ENCODE results near the gene S100A14. TPM values are rescaled to one million over a fixed set of nuclear protein-coding genes. Genes with fewer than 3 reads are reported as not detected.

S100A14 gene
- 510 and 624 TPM in 2 replicates for total RNA-seq (2022)
- Bru-seq, nascent RNA: percentile 97 among the genes with signal in this experiment
- BruChase-seq, experiment 1, labeled RNA remaining after a 2-hour chase: percentile 99 among the genes with signal in this experiment
- BruChase-seq, experiment 2, labeled RNA remaining after a 6-hour chase: percentile 99 among the genes with signal in this experiment
- long read RNA-seq, transcript S100A14-203 (4 exons, 1,080 nt): minor isoform, 13 of 935 reads
- long read RNA-seq, transcript S100A14-206 (3 exons, 1,025 nt): minor isoform, 15 of 935 reads
- long read RNA-seq, transcript S100A14-201 (4 exons, 1,058 nt): major isoform, 841 of 935 reads
- long read RNA-seq, partial matches to known transcripts: 7 of 935 reads
- long read RNA-seq, other reads (novel, unspliced or antisense): 56 of 935 reads

GRCh38 chr1:153616144-153616916, at the start of gene S100A14:
Gene S100A14, minus strand, starts transcription at chr1:153616325. Its CDS starts 467 bp downstream, at chr1:153615858.
- peaks cover 40% of the 10 kb centered on the region for H3K4me1 Mint-ChIP-seq (ENCODE audit: low read depth, unreplicated experiment)
- peak; percentile 93 to 94 for DNase-seq
- Histone ChIP-seq H3K9me3 (no peaks in the 10 kb centered on the region), H3K27me3 (replicated peaks; ENCODE audit: control insufficient read depth, insufficient read depth, low read length) (no peaks in the 10 kb centered on the region), H3K4me3 (ENCODE audit: low read depth, low read length) (peak within 1 kb of the TSS; percentile 42), H3K4me1 (peaks cover 34% of the 10 kb centered on the region), H3K36me3 (ENCODE audit: control insufficient read depth, insufficient read depth, low read length) (no peaks in the 10 kb centered on the region)
- no peaks in the 10 kb centered on the region for H3K9me3 Mint-ChIP-seq (ENCODE audit: unreplicated experiment)
- ChIA-PET POLR2A (interaction anchor here (0.6 to 3.8 kb wide), 19 partner anchors 8 to 711 kb away, joined by 3 to 43 read pairs (median 5); partner anchors contain the start of genes CHTOP and S100A13), CTCF (interaction anchor here (0.6 to 3.8 kb wide), 12 partner anchors 9 to 106 kb away, joined by 3 to 56 read pairs (median 5); partner anchors contain the start of genes CHTOP, S100A1, S100A13 and S100A4)
- peak within 1 kb of the TSS; percentile 74 for H3K4me3 Mint-ChIP-seq (ENCODE audit: unreplicated experiment)
- H3K27me3 Mint-ChIP-seq (ENCODE audit: insufficient read depth, unreplicated experiment): no peaks in the 10 kb centered on the region
- no TSS peak for BruUV-seq (replicated peaks)
- no peak for TF ChIP-seq CTCF (IDR thresholded peaks at IDR 0.05; ENCODE audit: insufficient read depth in 1 of 2, low read depth in 1 of 2, low read length in 1 of 2, severe bottlenecking in 1 of 2, unreplicated experiment in 1 of 2)
- intact Hi-C loops (cut with micrococcal nuclease; ENCODE audit: unreplicated experiment): no loop called here
- peak within 1 kb of the TSS; percentile 96 for H3K27ac Mint-ChIP-seq (ENCODE audit: unreplicated experiment)
- peaks cover 85% of the 10 kb centered on the region for H3K36me3 Mint-ChIP-seq (ENCODE audit: insufficient read depth, unreplicated experiment)

- peaks cover 7% of the 10 kb centered on the region for H3K4me1 Mint-ChIP-seq (ENCODE audit: low read depth, unreplicated experiment)
- H3K27ac Mint-ChIP-seq (ENCODE audit: unreplicated experiment): no peak overlapping the region
- BruUV-seq (replicated peaks): no TSS peak
- DNase-seq: no peak
- CTCF ChIA-PET: interaction anchor here (1.1 kb wide), 1 partner anchor 36 kb away, joined by 3 read pairs; the partner anchor contains the start of gene S100A13
- H3K36me3 Mint-ChIP-seq (ENCODE audit: insufficient read depth, unreplicated experiment): peaks cover 14% of the 10 kb centered on the region
- H3K9me3 ChIP-seq: no peaks in the 10 kb centered on the region
- H3K27me3 ChIP-seq (replicated peaks; ENCODE audit: control insufficient read depth, insufficient read depth, low read length): no peaks in the 10 kb centered on the region
- no peaks in the 10 kb centered on the region for H3K4me1 ChIP-seq
- H3K4me3 ChIP-seq (ENCODE audit: low read depth, low read length): no peak overlapping the region
- intact Hi-C loops (cut with micrococcal nuclease; ENCODE audit: unreplicated experiment): no loop called here
- POLR2A ChIA-PET: interaction anchor here (0.6 kb wide), 1 partner anchor 37 kb away, joined by 3 read pairs; no protein-coding TSS in a partner anchor
- H3K36me3 ChIP-seq (ENCODE audit: control insufficient read depth, insufficient read depth, low read length): peaks cover 13% of the 10 kb centered on the region
- H3K4me3 Mint-ChIP-seq (ENCODE audit: unreplicated experiment): no peak overlapping the region
- H3K27me3 Mint-ChIP-seq (ENCODE audit: insufficient read depth, unreplicated experiment): no peaks in the 10 kb centered on the region
- no peak for TF ChIP-seq CTCF (IDR thresholded peaks at IDR 0.05; ENCODE audit: insufficient read depth in 1 of 2, low read depth in 1 of 2, low read length in 1 of 2, severe bottlenecking in 1 of 2, unreplicated experiment in 1 of 2)
- H3K9me3 Mint-ChIP-seq (ENCODE audit: unreplicated experiment): no peaks in the 10 kb centered on the region
Observed at GRCh38 chr1:153663211-153663610, 47.1 kb upstream of the S100A14 start.

GRCh38 chr1:153662269-153662668, 46.1 kb upstream of the S100A14 start:
- Histone ChIP-seq H3K4me1 (no peaks in the 10 kb centered on the region), H3K4me3 (ENCODE audit: low read depth, low read length) (no peak overlapping the region), H3K36me3 (ENCODE audit: control insufficient read depth, insufficient read depth, low read length) (peaks cover 13% of the 10 kb centered on the region), H3K9me3 (no peaks in the 10 kb centered on the region), H3K27me3 (replicated peaks; ENCODE audit: control insufficient read depth, insufficient read depth, low read length) (no peaks in the 10 kb centered on the region)
- no peaks in the 10 kb centered on the region for H3K27me3 Mint-ChIP-seq (ENCODE audit: insufficient read depth, unreplicated experiment)
- ChIA-PET POLR2A (no interaction called here), CTCF (interaction anchor here (1.1 kb wide), 1 partner anchor 35 kb away, joined by 3 read pairs; the partner anchor contains the start of gene S100A13)
- no peak for DNase-seq
- intact Hi-C loops (cut with micrococcal nuclease; ENCODE audit: unreplicated experiment): no loop called here
- TSS peak; percentile 63 for BruUV-seq (replicated peaks)
- peaks cover 7% of the 10 kb centered on the region for H3K4me1 Mint-ChIP-seq (ENCODE audit: low read depth, unreplicated experiment)
- no peak for TF ChIP-seq CTCF (IDR thresholded peaks at IDR 0.05; ENCODE audit: insufficient read depth in 1 of 2, low read depth in 1 of 2, low read length in 1 of 2, severe bottlenecking in 1 of 2, unreplicated experiment in 1 of 2)
- H3K36me3 Mint-ChIP-seq (ENCODE audit: insufficient read depth, unreplicated experiment): peaks cover 14% of the 10 kb centered on the region
- no peaks in the 10 kb centered on the region for H3K9me3 Mint-ChIP-seq (ENCODE audit: unreplicated experiment)
- H3K4me3 Mint-ChIP-seq (ENCODE audit: unreplicated experiment): no peak overlapping the region
- H3K27ac Mint-ChIP-seq (ENCODE audit: unreplicated experiment): no peak overlapping the region

All from Caco-2 (cell line).